Kidney (tissue), 14 donors: Measurements from ENCODE around the gene NHLRC1. TPM values are rescaled to one million over a fixed set of nuclear protein-coding genes. Genes with fewer than 3 reads are reported as not detected.

Source experiments
- DNase-seq, 5 donors: peaks; one replicate each; pipeline ENCODE4 v3.0.0-alpha.2; 2013 to 2020
- FAIRE-seq: peaks from 2 replicates; lab custom pipeline; 2012; peaks lifted over from hg19 to GRCh38; lab: Jason Lieb, UNC
- H3K27ac ChIP-seq, 2 donors: one replicate each; pipeline ENCODE4 v1.7.0; 2013; ENCODE audit warnings: low read depth in 2 of 2, low read length in 2 of 2, inconsistent platforms in 1 of 2
- H3K27me3 ChIP-seq: one replicate; pipeline ENCODE4 v1.7.1; 2013; ENCODE audit warnings: low read length, inconsistent platforms; ENCODE audit not compliant: control insufficient read depth, insufficient read depth
- H3K36me3 ChIP-seq, 3 donors: one replicate each; pipeline versions ENCODE4 v1.7.0 to v1.7.1; 2013; ENCODE audit warnings: low read length in 3 of 3, control low read depth in 1 of 3, inconsistent platforms in 1 of 3; ENCODE audit not compliant: insufficient read depth in 3 of 3, control insufficient read depth in 2 of 3
- H3K4me1 ChIP-seq, 3 donors: one replicate each; pipeline versions ENCODE4 v1.7.0 to v1.7.1; 2013; ENCODE audit warnings: low read length in 3 of 3, inconsistent platforms in 1 of 3, low read depth in 1 of 3; ENCODE audit not compliant: control insufficient read depth in 2 of 3, insufficient read depth in 2 of 3
- H3K4me3 ChIP-seq, 3 donors: one replicate each; pipeline versions ENCODE4 v1.7.0 to v1.8.1; 2013; ENCODE audit warnings: low read length in 3 of 3, control low read depth in 1 of 3, inconsistent platforms in 1 of 3
- H3K9ac ChIP-seq, 3 donors: one replicate each; pipeline versions ENCODE4 v1.7.0 to v1.7.1; 2013; ENCODE audit warnings: low read length in 3 of 3, control low read depth in 1 of 3, inconsistent platforms in 1 of 3
- H3K9me3 ChIP-seq, 3 donors: one replicate each; pipeline versions ENCODE4 v1.7.0 to v1.7.1; 2013; ENCODE audit warnings: low read length in 3 of 3, control low read depth in 1 of 3, inconsistent platforms in 1 of 3; ENCODE audit not compliant: control insufficient read depth in 2 of 3, insufficient read depth in 1 of 3
- intact Hi-C: fragments of 100-400 bp; cut with DNase I; formaldehyde crosslinking; loops from one replicate; pipeline ENCODE4 v1.11.1; 2022
- polyA plus RNA-seq: library from polyadenylated mRNA; stranded (reverse); fragments of 350-450 nt; fragmentation: Illumina TruSeq; extraction: RNeasy Lipid Tissue Mini Kit (QIAGEN cat#74804); gene quantifications from one replicate; pipeline ENCODE4 v1.2.3, GENCODE V29; 2014; ENCODE audit warnings: low read depth, low replicate concordance; ENCODE audit not compliant: insufficient read depth
- total RNA-seq: library from RNA; stranded (reverse); fragmentation: NEBNext Ultra II Directional; extraction: Animal tissue kit (Norgen Biotek cat#: 25700); gene quantifications from one replicate; pipeline ENCODE4 v1.2.1, GENCODE V29; 2021
- TF ChIP-seq, protein P1 (sequence below): IDR thresholded peaks from 3 replicates; pipeline ENCODE4 v1.5.1; 2012; ENCODE audit warnings: mild to moderate bottlenecking, moderate library complexity, borderline replicate concordance; ENCODE audit not compliant: insufficient read depth; ENCODE audit errors: extremely low read depth
- donor health status: control.
- donor health status: control.
- donor health status: control.
- donor health status: control.
- donor health status: control.
- donor health status: DM: yes; HTN: yes; CAD: no.
- donor health status: Normal renal cell carcinoma (clear cell type).

Gene NHLRC1
- total and polyA plus RNA-seq, 2 donors from 2014 or later, result 1.8 to 2.0 TPM

DNA sequence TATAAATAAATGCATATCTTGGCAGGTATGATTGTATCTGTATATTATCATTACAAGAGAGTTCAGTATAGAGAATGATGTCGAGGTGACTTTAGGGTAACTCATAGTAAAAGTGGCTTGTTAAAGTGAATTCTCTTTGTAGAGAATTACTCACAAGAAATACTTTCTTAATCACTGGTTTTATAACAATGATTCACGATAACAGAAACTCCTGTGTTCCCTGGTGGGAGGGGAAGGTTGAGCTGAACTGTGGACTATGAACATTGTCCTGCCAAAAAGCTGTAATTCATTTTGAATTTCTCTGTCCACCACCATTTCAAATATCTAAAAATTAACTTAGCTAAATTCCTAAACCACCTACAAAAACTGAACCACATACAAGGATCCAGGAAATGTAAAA is 24.7 kb upstream of the NHLRC1 start:
- H3K4me1 ChIP-seq, result no peaks in the 10 kb centered on the region
- DNase-seq (no peak), FAIRE-seq (no peak)
- TF ChIP-seq, protein P1, sequence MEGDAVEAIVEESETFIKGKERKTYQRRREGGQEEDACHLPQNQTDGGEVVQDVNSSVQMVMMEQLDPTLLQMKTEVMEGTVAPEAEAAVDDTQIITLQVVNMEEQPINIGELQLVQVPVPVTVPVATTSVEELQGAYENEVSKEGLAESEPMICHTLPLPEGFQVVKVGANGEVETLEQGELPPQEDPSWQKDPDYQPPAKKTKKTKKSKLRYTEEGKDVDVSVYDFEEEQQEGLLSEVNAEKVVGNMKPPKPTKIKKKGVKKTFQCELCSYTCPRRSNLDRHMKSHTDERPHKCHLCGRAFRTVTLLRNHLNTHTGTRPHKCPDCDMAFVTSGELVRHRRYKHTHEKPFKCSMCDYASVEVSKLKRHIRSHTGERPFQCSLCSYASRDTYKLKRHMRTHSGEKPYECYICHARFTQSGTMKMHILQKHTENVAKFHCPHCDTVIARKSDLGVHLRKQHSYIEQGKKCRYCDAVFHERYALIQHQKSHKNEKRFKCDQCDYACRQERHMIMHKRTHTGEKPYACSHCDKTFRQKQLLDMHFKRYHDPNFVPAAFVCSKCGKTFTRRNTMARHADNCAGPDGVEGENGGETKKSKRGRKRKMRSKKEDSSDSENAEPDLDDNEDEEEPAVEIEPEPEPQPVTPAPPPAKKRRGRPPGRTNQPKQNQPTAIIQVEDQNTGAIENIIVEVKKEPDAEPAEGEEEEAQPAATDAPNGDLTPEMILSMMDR, result no peak
- no peak overlapping the region for H3K4me3 ChIP-seq
- peak overlapping the region; percentile 11 to 59 for H3K27ac ChIP-seq
- H3K36me3 ChIP-seq, result peaks cover 0 to 16% (median 13%) of the 10 kb centered on the region in 3 donors
- no peaks in the 10 kb centered on the region for H3K9me3 ChIP-seq
- intact Hi-C loops, result no loop called here
- no peak overlapping the region for H3K9ac ChIP-seq
- H3K27me3 ChIP-seq, result no peaks in the 10 kb centered on the region

DNA sequence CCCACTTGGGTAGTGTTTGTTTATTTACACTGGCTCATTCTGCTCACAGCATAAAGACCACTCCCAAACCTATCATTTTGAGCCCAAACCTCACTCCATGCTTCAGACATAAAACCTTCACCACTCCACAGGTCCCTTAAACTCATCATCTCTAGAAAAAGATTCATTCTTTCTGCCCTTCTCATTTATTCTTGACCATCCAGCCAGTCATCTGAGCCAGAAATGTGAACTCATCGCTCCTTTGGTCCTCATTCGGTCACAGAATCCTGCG is 20.0 kb upstream of the NHLRC1 start:
- H3K27ac ChIP-seq, result no peak overlapping the region
- no peak for FAIRE-seq

DNA sequence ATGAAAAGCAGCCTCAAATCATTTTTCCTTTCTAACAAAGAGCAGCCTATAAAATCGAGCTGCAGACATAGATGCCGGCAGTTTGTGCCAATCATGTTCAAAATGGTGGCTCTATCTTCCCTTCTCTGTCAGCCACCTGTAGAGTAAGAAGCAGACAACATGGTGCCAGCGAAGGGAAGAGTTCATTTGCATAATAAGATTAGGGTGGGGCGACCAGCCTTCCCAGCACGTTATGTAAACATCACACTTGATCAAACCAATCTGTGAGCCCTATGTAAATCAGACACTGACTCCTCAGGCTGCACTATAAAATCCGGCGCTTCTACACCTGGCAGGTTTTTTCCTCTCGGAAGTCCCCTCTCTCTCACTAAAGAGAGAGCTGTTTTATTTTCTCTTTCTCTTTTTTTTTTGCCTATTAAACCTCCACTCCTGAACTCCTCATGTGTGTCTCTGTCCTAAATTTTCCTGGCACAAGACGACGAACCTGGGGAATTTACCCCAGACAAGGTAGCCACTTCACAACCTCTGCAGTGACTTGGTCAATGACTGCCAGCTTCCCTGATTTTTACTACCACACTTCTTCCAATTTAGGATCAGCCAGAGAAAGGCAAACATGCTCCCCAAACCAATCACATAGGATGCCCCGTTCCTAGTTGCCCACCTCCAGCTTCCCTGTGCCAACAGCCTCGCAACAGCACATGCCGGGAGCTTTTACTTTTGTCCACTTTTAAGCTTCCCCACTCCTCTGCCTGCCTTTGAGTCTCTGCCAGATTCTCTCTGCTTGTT is 19.5 kb upstream of the NHLRC1 start:
- Histone ChIP-seq H3K27ac (no peak overlapping the region), H3K4me3 (no peak overlapping the region), H3K36me3 (peaks cover 0 to 40% (median 27%) of the 10 kb centered on the region in 3 donors), H3K27me3 (no peaks in the 10 kb centered on the region), H3K9me3 (no peaks in the 10 kb centered on the region), H3K9ac (no peak overlapping the region), H3K4me1 (no peaks in the 10 kb centered on the region)
- TF ChIP-seq, protein P1, result no peak
- intact Hi-C loops, result no loop called here
- FAIRE-seq (no peak), DNase-seq (peak in 1 of 5 donors; percentile 22)

More for the DNA sequence above, 20.0 kb upstream of the NHLRC1 start:
- TF ChIP-seq, protein P1, result no peak
- Histone ChIP-seq H3K9me3 (no peaks in the 10 kb centered on the region), H3K4me3 (no peak overlapping the region), H3K36me3 (peaks cover 0 to 40% (median 27%) of the 10 kb centered on the region in 3 donors), H3K4me1 (no peaks in the 10 kb centered on the region), H3K9ac (no peak overlapping the region), H3K27me3 (no peaks in the 10 kb centered on the region)
- no peak for DNase-seq
- intact Hi-C loops, result no loop called here
